AG09319 (cell line): ENCODE data around the gene UNC5C.

Source experiments
- DNase-seq: peaks from one replicate; pipeline ENCODE4 v3.0.0-alpha.2; 2010; ENCODE audit warnings: low read depth; ENCODE audit errors: extremely low read depth
- TF ChIP-seq, protein P1 (sequence below): IDR thresholded peaks from 2 replicates; pipeline ENCODE4 v1.5.1; 2011; ENCODE audit warnings: low read depth, mild to moderate bottlenecking, inconsistent platforms, low read length, moderate library complexity

Gene UNC5C

GRCh38 chr4:95358421-95358820 lies 190.4 kb downstream of the UNC5C start:
- TF ChIP-seq, protein P1, sequence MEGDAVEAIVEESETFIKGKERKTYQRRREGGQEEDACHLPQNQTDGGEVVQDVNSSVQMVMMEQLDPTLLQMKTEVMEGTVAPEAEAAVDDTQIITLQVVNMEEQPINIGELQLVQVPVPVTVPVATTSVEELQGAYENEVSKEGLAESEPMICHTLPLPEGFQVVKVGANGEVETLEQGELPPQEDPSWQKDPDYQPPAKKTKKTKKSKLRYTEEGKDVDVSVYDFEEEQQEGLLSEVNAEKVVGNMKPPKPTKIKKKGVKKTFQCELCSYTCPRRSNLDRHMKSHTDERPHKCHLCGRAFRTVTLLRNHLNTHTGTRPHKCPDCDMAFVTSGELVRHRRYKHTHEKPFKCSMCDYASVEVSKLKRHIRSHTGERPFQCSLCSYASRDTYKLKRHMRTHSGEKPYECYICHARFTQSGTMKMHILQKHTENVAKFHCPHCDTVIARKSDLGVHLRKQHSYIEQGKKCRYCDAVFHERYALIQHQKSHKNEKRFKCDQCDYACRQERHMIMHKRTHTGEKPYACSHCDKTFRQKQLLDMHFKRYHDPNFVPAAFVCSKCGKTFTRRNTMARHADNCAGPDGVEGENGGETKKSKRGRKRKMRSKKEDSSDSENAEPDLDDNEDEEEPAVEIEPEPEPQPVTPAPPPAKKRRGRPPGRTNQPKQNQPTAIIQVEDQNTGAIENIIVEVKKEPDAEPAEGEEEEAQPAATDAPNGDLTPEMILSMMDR = no peak
- DNase-seq = no peak

DNA sequence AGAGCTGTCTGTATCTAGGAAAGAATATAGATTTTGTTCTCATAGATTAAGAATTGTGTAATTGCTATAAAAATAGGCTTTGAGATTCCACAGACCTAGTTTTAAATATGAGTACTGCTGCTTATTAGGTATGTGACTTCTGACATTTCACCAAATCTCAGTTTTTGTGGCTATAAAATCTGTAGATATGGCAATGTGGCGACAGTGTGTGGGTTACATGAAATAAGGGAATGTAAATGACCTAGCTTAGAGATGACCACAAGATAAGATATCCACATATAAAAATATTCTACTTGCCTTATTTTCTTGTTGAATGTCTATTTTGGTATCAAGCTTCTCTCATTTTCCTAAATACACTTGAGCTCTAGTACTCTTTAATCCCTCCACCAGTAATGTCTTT lies 193.8 kb downstream of the UNC5C start:
- TF ChIP-seq, protein P1 = no peak
- DNase-seq = no peak

GRCh38 chr4:95348418-95348817 lies 200.4 kb downstream of the UNC5C start:
- DNase-seq = no peak
- TF ChIP-seq, protein P1 = no peak

DNA sequence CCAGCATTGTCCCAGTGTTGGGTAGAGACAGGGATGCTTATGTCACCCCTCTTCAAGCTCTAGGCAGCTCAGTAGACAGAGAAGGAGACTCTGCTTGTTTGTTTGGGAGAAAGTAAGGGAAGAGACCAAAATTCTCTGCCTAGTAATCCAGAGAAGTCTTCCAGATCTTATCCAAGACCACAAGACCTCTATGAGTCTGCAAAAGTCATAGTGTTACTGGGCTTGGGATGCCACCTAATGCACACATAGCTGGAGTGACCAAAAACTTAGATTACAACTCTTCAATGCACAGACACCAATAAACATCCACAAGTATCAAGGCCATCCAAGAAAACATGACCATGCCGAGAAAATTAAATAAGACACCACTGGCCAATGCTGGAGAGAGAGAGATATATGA lies 205.5 kb downstream of the UNC5C start:
- DNase-seq = no peak
- TF ChIP-seq, protein P1 = no peak

DNA sequence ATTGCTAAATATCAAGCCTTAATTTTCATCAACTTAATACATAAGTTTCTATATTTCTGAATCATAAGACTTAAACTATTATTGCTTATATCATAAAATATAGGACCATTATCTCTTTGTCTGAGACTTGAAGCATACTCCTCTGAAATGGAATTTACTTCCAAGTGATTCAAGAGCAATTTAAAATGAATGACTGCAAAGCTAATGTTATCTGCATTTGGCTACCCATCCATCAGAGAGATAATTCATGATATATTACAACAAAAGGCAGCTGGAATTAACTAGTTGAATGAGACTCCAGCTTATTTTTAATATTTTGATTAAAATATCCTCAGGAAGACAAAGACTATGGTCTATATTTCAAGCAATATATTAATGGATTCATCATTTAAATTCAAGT lies 208.6 kb downstream of the UNC5C start:
- no peak for DNase-seq
- TF ChIP-seq, protein P1 = no peak

DNA sequence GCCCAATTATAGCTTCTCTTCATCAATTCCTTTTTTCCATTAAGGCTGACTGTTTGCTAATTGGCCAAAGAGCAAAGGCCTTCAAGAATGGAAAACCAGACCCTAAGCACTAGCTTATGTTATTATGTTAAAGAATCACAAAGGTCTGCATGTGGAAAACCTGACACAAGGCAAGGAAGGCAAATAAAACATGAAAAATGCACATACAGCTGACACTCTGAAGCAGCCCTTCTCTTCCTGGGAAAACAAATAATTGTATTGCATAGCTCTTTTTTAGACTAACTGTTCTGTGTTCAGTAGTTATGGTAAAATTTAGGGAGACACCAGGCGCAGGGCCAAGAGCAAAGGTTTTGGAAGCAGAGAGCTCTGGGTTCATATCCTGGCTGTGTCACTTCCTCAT lies 223.1 kb downstream of the UNC5C start:
- DNase-seq = no peak
- TF ChIP-seq, protein P1 = no peak

DNA sequence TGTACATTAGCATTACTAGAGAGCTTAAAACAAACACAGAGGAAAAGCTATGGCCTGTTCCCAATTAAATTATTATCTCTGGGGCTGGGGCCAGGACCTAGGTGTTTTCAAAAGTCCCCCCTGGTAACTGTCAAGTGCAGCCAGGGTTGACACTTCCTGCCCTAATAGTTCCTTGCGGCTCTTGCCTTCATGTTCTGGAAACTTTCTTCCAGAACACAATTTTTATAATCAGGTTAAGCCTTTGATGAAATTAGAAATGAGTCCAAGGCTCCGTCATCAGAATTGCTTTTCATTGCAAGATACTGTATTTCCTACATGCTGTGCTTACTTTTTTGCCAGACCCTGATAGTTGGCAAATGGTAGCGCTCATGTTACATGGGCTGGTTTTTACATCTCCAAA lies 229.6 kb downstream of the UNC5C start:
- TF ChIP-seq, protein P1 = no peak
- no peak for DNase-seq
